GM12865 (cell line): ENCODE data around the gene MLLT10.

Source experiments
- DNase-seq: peaks from one replicate; pipeline ENCODE4 v3.0.0; 2010; ENCODE audit warnings: low read depth
- H3K4me3 ChIP-seq: 2 replicates; pipeline ENCODE4 v1.5.1; 2011; ENCODE audit warnings: mild to moderate bottlenecking, low read depth, low read length, control low read depth
- TF ChIP-seq, protein P1 (sequence below): IDR thresholded peaks from 2 replicates; pipeline ENCODE4 v1.5.1; 2011; ENCODE audit warnings: low read length, control low read depth, low read depth, inconsistent platforms; ENCODE audit not compliant: insufficient read depth; ENCODE audit errors: missing control alignments

MLLT10 gene

DNA sequence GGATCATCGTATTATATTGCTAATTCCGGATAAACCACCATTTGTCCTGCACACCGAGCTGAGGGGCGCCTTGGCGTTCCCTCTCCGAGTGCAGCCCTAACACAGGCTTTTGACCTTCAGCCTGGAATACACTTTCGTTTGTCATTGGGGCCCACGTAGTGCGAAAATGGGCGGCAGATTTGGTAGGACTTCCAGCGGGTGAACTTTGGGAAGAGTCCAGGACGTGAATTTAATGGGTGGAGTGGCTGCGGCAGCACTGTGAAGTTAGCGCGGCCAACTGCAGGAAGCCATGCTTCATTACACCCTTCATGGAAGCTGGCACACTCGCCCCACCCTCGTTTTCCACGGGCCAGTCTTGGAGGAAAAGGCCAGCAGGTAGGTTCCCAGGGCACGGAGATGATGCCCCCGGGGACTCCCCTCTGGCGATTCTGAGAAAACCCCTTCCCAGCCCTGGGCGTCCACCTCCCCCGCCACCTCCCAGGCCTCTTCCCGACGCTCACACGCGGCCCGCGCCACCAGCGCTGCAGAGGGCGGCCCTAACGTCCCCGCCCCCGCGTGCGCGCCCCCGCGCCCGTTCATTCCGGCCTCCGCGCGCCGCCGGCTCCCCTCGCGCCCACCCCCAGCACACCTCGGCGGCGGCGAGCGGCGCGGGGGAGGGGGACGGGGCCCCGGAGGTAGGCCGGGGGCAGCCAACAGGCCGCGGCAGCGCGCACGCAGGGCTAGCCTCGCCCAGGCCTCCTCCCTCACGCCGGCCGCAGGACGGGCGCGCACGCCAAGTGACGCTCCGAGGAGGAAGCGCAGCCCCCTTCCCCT is at the start of gene MLLT10:
Gene MLLT10 (plus strand): TSS at position 766 of the 813 bp plus-strand sequence. CDS start 413 bp downstream, outside the sequence.
- peak within 1 kb of the TSS; percentile 83 for H3K4me3 ChIP-seq
- peak; percentile 98 for DNase-seq
- TF ChIP-seq, protein P1, sequence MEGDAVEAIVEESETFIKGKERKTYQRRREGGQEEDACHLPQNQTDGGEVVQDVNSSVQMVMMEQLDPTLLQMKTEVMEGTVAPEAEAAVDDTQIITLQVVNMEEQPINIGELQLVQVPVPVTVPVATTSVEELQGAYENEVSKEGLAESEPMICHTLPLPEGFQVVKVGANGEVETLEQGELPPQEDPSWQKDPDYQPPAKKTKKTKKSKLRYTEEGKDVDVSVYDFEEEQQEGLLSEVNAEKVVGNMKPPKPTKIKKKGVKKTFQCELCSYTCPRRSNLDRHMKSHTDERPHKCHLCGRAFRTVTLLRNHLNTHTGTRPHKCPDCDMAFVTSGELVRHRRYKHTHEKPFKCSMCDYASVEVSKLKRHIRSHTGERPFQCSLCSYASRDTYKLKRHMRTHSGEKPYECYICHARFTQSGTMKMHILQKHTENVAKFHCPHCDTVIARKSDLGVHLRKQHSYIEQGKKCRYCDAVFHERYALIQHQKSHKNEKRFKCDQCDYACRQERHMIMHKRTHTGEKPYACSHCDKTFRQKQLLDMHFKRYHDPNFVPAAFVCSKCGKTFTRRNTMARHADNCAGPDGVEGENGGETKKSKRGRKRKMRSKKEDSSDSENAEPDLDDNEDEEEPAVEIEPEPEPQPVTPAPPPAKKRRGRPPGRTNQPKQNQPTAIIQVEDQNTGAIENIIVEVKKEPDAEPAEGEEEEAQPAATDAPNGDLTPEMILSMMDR: no peak

DNA sequence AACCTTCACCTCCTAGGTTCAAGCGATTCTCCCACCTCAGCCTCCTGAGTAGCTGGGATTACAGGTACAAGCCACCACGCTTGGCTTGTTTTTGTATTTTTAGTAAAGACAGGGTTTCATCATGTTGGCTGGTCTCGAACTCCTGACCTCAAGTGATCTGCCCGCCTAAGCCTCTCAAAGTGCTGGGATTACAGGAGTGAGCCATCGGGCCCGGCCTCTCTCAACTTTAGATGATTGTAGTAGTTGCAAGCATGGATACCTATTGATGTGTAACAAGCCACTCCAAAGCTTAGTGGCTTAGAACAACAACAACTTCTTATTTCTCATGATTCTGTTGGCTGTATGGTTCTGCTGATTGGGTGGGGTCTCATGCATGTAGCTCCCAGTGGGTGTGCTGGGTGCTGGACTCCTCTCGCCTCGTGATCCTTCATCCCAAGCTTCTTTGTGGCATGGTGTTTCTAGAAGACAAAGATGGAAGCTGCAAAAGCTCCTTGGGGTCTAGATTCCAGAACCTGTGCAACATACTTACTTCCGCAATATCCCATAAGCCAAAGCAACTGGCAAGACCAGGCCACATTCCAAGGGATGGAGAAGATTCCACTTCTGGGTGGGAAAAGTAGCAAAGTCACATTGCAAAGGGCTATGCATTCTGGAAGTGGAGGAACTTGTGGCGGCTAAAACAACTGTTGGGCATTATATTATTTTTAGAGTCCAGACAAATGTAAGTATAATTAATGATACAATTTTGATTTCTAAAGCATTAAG is 46.4 kb upstream of the MLLT10 start:
- TF ChIP-seq, protein P1: no peak
- no peak for DNase-seq
- H3K4me3 ChIP-seq: no peak overlapping the region

DNA sequence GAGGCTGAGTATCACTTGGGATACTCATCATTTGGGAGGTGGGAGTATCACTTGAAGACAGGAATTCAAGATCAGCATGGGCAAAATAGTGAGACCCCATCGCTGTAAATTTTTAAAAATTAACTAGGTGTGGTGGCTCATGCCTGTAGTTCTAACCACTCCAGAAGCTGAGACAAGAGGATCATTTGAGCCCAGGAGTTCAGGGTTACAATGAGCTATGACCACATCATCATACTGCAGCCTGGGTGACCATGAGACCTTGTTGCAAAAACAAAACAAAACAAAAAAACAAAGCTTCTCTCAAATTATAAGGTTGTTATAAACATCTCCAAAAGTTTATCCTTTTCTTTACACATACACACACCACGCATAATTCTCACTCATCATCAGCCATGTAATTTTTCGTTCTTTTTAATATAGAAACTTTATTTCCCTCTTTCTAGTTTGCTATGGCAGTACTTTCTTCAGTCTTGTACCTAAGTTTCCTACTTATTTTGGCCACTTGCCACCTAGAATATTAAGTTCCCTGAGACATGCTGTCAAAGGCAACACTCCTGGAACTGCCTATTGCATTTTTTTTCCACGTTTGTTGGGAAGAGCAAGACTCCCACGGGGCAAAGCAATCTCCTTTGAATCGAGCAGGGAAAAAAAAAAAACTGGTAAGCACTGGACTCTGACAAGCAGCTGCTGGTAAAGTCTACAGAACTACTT is 45.6 kb upstream of the MLLT10 start:
- no peak for DNase-seq
- H3K4me3 ChIP-seq: no peak overlapping the region
- TF ChIP-seq, protein P1: no peak

DNA sequence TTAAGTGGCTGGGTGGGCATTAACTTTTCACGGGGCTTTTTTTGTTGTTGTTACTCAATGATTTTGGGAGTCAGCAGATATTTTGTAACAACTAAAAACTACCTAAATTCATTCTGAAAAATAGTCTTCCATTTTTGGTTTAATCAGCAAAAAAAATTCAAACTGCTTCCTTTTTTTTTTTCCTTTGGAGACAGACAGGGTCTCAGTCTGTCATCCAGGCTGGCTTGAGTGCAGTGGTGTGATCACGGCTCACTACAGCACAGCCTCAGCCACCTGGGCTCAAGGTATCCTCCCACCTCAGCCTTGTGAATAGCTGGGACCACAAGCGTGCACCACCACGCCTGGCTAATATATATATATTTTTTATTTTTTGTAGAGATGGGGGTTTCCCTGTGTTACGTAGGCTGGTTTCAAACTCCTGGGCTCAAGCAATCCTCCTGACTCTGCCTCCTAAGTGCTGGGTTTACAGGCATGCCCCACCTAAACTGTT is 45.0 kb upstream of the MLLT10 start:
- no peak overlapping the region for H3K4me3 ChIP-seq
- TF ChIP-seq, protein P1: no peak
- DNase-seq: no peak

DNA sequence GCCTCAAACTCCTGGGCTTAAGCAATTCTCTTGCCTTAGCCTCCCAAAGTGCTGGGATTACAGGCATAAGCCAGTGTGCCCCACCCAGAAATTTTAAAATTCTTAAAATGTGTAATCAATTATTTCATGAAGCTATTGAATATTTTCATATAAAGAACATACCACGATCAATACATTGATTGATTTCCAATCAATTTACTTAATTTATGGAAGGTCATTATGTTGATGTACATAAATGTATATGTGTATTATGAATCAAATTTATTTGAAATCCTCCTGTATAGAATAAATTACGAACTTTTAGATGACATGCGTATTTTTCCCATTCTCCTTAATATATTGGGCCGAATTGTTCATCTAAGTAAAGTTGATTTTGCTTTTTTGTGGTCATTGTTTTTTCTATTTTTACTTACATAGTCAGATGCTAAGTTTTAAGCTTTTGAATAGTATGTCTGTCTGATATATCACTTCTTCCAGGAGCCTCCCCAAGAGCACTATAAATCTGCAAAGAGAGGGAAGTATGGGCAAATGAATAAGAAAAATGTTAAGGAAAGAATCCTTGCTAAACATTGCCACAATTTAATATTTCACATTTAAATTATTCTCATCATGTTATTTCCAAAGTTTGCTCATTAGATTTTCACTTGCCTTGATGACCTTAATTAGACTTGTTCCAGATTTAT is 43.9 kb upstream of the MLLT10 start:
- TF ChIP-seq, protein P1: no peak
- H3K4me3 ChIP-seq: no peak overlapping the region
- DNase-seq: no peak

DNA sequence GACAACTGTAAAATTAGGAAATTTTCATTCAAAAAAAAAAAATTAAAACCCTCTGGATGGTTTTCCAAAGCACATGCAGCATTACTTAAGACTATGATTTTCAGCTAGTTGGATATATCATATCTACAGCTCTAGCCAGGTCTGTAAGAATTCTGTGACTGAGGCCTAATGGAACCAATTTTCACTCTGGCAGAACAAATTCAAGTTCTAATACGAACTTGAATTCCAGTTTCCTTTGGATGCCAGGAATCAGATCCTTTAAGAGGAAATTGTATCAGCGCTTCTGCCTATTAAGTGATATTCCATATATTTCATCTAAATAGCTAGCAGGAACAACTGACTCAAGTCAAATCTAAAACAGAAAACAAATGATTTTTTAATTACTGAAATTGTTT is 43.3 kb upstream of the MLLT10 start:
- DNase-seq: no peak
- TF ChIP-seq, protein P1: no peak
- no peak overlapping the region for H3K4me3 ChIP-seq
